GM12878 (cell line): Measurements from ENCODE around the gene CWC25. TPM values are rescaled to one million over a fixed set of nuclear protein-coding genes. Genes with fewer than 3 reads are reported as not detected.

Experiments
- ATAC-seq: fragments of 200-7000 bp; cut with Tn5 transposase; 3 replicates; pipeline ENCODE4 v1.9.1; 2020; ENCODE audit warnings: mild to moderate bottlenecking, moderate library complexity
- BruUV-seq: library from RNA; stranded (reverse); fragments of 400-500 nt; replicated peaks from 2 replicates; lab custom pipeline; 2021; lab: Mats Ljungman, UMichigan
- CTCF ChIA-PET: fragments of 300-600 bp; sonication (Branson Sonifier 250); formaldehyde crosslinking; extraction: SDS; loops from one replicate; lab custom pipeline; 2021; ENCODE audit warnings: inconsistent platforms; lab: Yijun Ruan, JAX
- POLR2A ChIA-PET: fragments of 350-600 bp; formaldehyde crosslinking; extraction: SDS; loops from one replicate; lab custom pipeline; 2021; ENCODE audit warnings: inconsistent platforms; lab: Charles Lee
- RAD21 ChIA-PET: fragments of 300-600 bp; sonication (Branson Sonifier 250); formaldehyde crosslinking; loops from one replicate; lab custom pipeline; 2023; ENCODE audit warnings: antibody characterized with exemption; ENCODE audit not compliant: unreplicated experiment; lab: Charles Lee
- SMC1A ChIA-PET: fragments of 300-600 bp; sonication (Branson Sonifier 250); formaldehyde crosslinking; loops from one replicate; lab custom pipeline; 2023; ENCODE audit not compliant: unreplicated experiment, uncharacterized antibody; lab: Charles Lee
- DNase-seq: peaks from one replicate; pipeline ENCODE4 v3.0.0-alpha.2; 2011; ENCODE audit warnings: low read depth, low spot score
- FAIRE-seq: peaks from 3 replicates; lab custom pipeline; 2011; peaks lifted over from hg19 to GRCh38; lab: Jason Lieb, UNC
- H2AFZ ChIP-seq: 2 replicates; pipeline ENCODE4 v1.6.0; 2011; ENCODE audit warnings: low read depth, low read length, control low read depth; ENCODE audit not compliant: control insufficient read depth
- H3K27ac ChIP-seq: 2 replicates; pipeline ENCODE4 v1.5.1; 2011; ENCODE audit warnings: control low read depth; ENCODE audit not compliant: control insufficient read depth, insufficient read depth
- H3K27me3 ChIP-seq, 2 experiments: replicated peaks in 1 of 2; 2 replicates each; pipeline versions ENCODE4 v1.6.0 to v1.6.1; 2011; ENCODE audit warnings: low read length in 1 of 2; ENCODE audit not compliant: control insufficient read depth in 2 of 2, insufficient read depth in 2 of 2
- H3K36me3 ChIP-seq, 2 experiments: 2 replicates each; pipeline ENCODE4 v1.5.1; 2011; ENCODE audit warnings: low read length in 1 of 2; ENCODE audit not compliant: control insufficient read depth in 2 of 2, insufficient read depth in 2 of 2
- H3K4me1 ChIP-seq: 2 replicates; pipeline ENCODE4 v1.6.1; 2011; ENCODE audit warnings: mild to moderate bottlenecking, low read length, moderate library complexity, mixed read lengths; ENCODE audit not compliant: control insufficient read depth, insufficient read depth
- H3K4me2 ChIP-seq: 2 replicates; pipeline ENCODE4 v1.6.0; 2011; ENCODE audit warnings: control low read depth; ENCODE audit not compliant: control insufficient read depth, insufficient read depth
- H3K4me3 ChIP-seq: fragments of 200-600 bp; sonication (generic); 2 replicates; pipeline ENCODE4 v1.5.1; 2016
- H3K79me2 ChIP-seq: 2 replicates; pipeline ENCODE4 v1.6.0; 2011; ENCODE audit warnings: low read length; ENCODE audit not compliant: control insufficient read depth, insufficient read depth
- H3K9ac ChIP-seq: 2 replicates; pipeline ENCODE4 v1.8.0; 2011; ENCODE audit warnings: low read length, control low read depth, mixed read lengths; ENCODE audit not compliant: control insufficient read depth, insufficient read depth
- H3K9me3 ChIP-seq: replicated peaks from 3 replicates; pipeline ENCODE4 v1.5.1; 2011; ENCODE audit warnings: mild to moderate bottlenecking, low read length; ENCODE audit not compliant: control insufficient read depth, insufficient read depth
- H4K20me1 ChIP-seq: 2 replicates; pipeline ENCODE4 v1.6.0; 2011; ENCODE audit not compliant: control insufficient read depth, insufficient read depth
- JUND ChIP-seq: IDR thresholded peaks from 2 replicates; pipeline ENCODE4 v1.6.1; 2012; ENCODE audit warnings: low read depth, mild to moderate bottlenecking, low read length, improper control_type of control experiment, moderate library complexity
- MEF2A ChIP-seq: IDR thresholded peaks from 2 replicates; pipeline ENCODE4 v1.6.1; 2011; ENCODE audit warnings: low read depth, mild to moderate bottlenecking, low read length, moderate library complexity; ENCODE audit not compliant: insufficient read depth
- PML ChIP-seq: IDR thresholded peaks from 2 replicates; pipeline ENCODE4 v1.6.1; 2012; ENCODE audit warnings: low read length, inconsistent platforms
- POLR2AphosphoS2 ChIP-seq: IDR thresholded peaks from 2 replicates; pipeline ENCODE4 v1.6.1; 2011; ENCODE audit warnings: low read depth, mild to moderate bottlenecking, low read length, improper control_type of control experiment, moderate library complexity
- RBBP5 ChIP-seq: fragments of 200-600 bp; sonication (generic); conservative IDR thresholded peaks from 2 replicates; pipeline ENCODE4 v1.6.1; 2016
- RELA ChIP-seq: fragments of 450-650 bp; IDR thresholded peaks from 2 replicates; pipeline ENCODE4 v1.8.0; 2014; ENCODE audit warnings: borderline replicate concordance; ENCODE audit not compliant: partially characterized antibody
- RUNX3 ChIP-seq: IDR thresholded peaks from 2 replicates; pipeline ENCODE4 v1.6.1; 2012; ENCODE audit warnings: low read length, inconsistent platforms
- SPI1 ChIP-seq: IDR thresholded peaks from 2 replicates; pipeline ENCODE4 v1.6.1; 2011; ENCODE audit warnings: low read depth, mild to moderate bottlenecking, low read length, moderate library complexity, borderline replicate concordance; ENCODE audit not compliant: insufficient read depth
- SREBF1 ChIP-seq: IDR thresholded peaks from 2 replicates; pipeline ENCODE4 v1.6.1; 2012; ENCODE audit warnings: mild to moderate bottlenecking, low read length
- WGBS: methylation state at CpG from one replicate; pipeline ENCODE4 v1.1.6; 2016; ENCODE audit warnings: low lambda C conversion rate; ENCODE audit not compliant: insufficient replicate concordance, insufficient coverage; ENCODE audit errors: missing lambda C conversion rate; 5-methylcytosine and 5-hydroxymethylcytosine counted together
- in situ Hi-C: fragments of 300-500 bp; cut with MboI; formaldehyde crosslinking; loops from 9 replicates; pipeline ENCODE4 v1.14.3; 2018; ENCODE audit warnings: mixed read lengths
- intact Hi-C: fragments of 100-400 bp; cut with micrococcal nuclease; formaldehyde crosslinking; loops from one replicate; pipeline ENCODE4 v1.14.2; 2022; ENCODE audit not compliant: unreplicated experiment
- polyA plus RNA-seq, 11 experiments: library from polyadenylated mRNA; depleted of rRNA in 4 of 11; unstranded in 6 of 11; stranded (reverse) in 5 of 11; fragments of >200 nt; fragmentation: Nextera tagmentation in 4 of 11; fragmentation: Illumina TruSeq in 1 of 11; extraction: Ambion mirVana in 4 of 11; extraction: Trizol in 1 of 11; gene quantifications; 1 replicate in 1 of 11; 2 replicates in 10 of 11; pipeline versions ENCODE4 v1.2.1 to v1.2.3, GENCODE V29; 2011 to 2016; ENCODE audit warnings: inconsistent platforms in 2 of 11, missing spikeins in 2 of 11, low read depth in 1 of 11
- total RNA-seq, 4 experiments: library from RNA; depleted of rRNA in 3 of 4; stranded (reverse); fragments of >200 nt in 3 of 4; fragmentation: Illumina TruSeq in 1 of 4; extraction: Trizol in 1 of 4; gene quantifications; 2 replicates each; pipeline versions ENCODE4 v1.2.1 to v1.2.3, GENCODE V29; 2013 to 2021
- TF ChIP-seq, protein P1 (sequence below): fragments of 450-650 bp; IDR thresholded peaks from 2 replicates; pipeline ENCODE4 v1.6.1; 2016; ENCODE audit warnings: mild to moderate bottlenecking

CWC25 gene
- total and polyA plus RNA-seq, 10 of the 15 experiments (the other 5 are each of a cell fraction or from before 2014, with no cell fraction given): 14.7 to 29.7 (median 22.9) TPM

DNA sequence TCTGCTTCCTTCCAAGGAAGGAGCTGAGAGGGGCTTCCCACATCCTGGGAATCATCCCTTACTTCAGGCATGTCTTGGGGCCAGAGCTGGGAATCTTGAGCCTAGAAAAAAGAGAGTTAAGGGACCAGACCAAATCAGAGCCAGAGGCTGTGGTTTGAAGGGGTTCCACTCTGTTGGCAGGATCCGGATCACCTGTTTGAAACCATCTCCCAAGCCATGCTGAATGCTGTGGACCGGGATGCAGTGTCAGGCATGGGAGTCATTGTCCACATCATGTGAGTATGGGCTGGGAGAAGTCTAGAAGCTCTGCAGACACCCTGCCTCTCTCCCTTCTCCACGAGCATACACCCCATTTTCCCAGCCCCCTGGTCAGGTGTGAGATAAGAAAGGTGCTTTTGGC is 62.9 kb downstream of the CWC25 start:
- H3K4me1 ChIP-seq: no peaks in the 10 kb centered on the region
- in situ Hi-C loops: no loop called here
- RAD21 ChIA-PET: interaction anchor here (1.2 kb wide), 1 partner anchor 221 kb away, joined by 3 read pairs; no protein-coding TSS in a partner anchor
- no peaks in the 10 kb centered on the region for H3K27me3 ChIP-seq
- H3K27ac ChIP-seq: no peak overlapping the region
- no peak overlapping the region for H3K4me2 ChIP-seq
- no peaks in the 10 kb centered on the region for H4K20me1 ChIP-seq
- ATAC-seq: no peak
- no peak for DNase-seq
- H3K4me3 ChIP-seq: no peak overlapping the region
- no peak overlapping the region for H2AFZ ChIP-seq
- FAIRE-seq: no peak
- no peaks in the 10 kb centered on the region for H3K79me2 ChIP-seq
- peaks cover 18 to 37% of the 10 kb centered on the region in 2 experiments for H3K36me3 ChIP-seq
- POLR2A ChIA-PET: interaction anchor here (0.6 to 1.2 kb wide), 3 partner anchors 10 to 95 kb away, joined by 3 read pairs; partner anchors contain the start of gene PSMB3
- WGBS: 83% methylated on average over 3 of the region's 3 CpGs
- CTCF ChIA-PET: interaction anchor here (1.0 to 1.2 kb wide), 3 partner anchors 10 to 412 kb away, joined by 3 to 5 read pairs (median 3); partner anchors contain the start of gene PSMB3
- TF ChIP-seq JUND (no peak), SREBF1 (no peak), MEF2A (no peak), RBBP5 (no peak), SPI1 (no peak), RUNX3 (no peak), POLR2AphosphoS2 (no peak), RELA (no peak), PML (no peak)
- TF ChIP-seq, protein P1, sequence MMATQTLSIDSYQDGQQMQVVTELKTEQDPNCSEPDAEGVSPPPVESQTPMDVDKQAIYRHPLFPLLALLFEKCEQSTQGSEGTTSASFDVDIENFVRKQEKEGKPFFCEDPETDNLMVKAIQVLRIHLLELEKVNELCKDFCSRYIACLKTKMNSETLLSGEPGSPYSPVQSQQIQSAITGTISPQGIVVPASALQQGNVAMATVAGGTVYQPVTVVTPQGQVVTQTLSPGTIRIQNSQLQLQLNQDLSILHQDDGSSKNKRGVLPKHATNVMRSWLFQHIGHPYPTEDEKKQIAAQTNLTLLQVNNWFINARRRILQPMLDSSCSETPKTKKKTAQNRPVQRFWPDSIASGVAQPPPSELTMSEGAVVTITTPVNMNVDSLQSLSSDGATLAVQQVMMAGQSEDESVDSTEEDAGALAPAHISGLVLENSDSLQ: no peak
- SMC1A ChIA-PET: interaction anchor here (1.1 to 1.7 kb wide), 2 partner anchors 13 to 221 kb away, joined by 3 to 5 read pairs; no protein-coding TSS in a partner anchor
- intact Hi-C loops: no loop called here
- H3K9me3 ChIP-seq: no peaks in the 10 kb centered on the region
- no TSS peak for BruUV-seq
- H3K9ac ChIP-seq: no peak overlapping the region
